ENCODE results near the gene SOX5. TPM values are rescaled to one million over a fixed set of nuclear protein-coding genes. Genes with fewer than 3 reads are reported as not detected.

SOX5 gene
- total RNA-seq, 1 donor from 2014 or later = 2.9 TPM

DNA sequence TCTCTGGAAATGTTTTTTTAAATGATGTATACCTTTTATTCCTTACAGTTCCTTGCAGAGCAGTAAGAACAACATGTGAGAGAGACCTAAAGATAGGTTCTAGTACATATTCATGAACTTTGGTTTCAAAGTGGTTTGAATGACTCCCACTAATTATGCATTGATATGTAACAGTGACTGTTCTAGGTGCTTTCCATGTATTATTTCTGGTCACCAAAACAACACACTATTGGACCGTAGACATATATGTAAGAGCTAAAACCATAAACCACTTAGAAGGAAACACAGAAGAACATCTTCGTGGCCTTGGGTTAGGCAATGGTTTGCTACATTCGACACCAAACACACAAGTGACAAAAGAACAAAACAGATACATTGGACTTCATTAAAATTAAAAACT, 37.9 kb downstream of the SOX5 start:
- peaks cover 8% of the 10 kb centered on the region for H3K9me3 ChIP-seq (replicated peaks)
- no peaks in the 10 kb centered on the region for H3K36me3 ChIP-seq
- TF ChIP-seq, protein P1, sequence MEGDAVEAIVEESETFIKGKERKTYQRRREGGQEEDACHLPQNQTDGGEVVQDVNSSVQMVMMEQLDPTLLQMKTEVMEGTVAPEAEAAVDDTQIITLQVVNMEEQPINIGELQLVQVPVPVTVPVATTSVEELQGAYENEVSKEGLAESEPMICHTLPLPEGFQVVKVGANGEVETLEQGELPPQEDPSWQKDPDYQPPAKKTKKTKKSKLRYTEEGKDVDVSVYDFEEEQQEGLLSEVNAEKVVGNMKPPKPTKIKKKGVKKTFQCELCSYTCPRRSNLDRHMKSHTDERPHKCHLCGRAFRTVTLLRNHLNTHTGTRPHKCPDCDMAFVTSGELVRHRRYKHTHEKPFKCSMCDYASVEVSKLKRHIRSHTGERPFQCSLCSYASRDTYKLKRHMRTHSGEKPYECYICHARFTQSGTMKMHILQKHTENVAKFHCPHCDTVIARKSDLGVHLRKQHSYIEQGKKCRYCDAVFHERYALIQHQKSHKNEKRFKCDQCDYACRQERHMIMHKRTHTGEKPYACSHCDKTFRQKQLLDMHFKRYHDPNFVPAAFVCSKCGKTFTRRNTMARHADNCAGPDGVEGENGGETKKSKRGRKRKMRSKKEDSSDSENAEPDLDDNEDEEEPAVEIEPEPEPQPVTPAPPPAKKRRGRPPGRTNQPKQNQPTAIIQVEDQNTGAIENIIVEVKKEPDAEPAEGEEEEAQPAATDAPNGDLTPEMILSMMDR (IDR thresholded peaks at IDR 0.05; ENCODE audit: borderline replicate concordance) = no peak
- no peak for DNase-seq
- no peaks in the 10 kb centered on the region for H3K4me1 ChIP-seq
- intact Hi-C loops (cut with micrococcal nuclease) = no loop called here
- no peak overlapping the region for H3K4me3 ChIP-seq
- no peak overlapping the region for H3K27ac ChIP-seq (replicated peaks)
- H3K27me3 ChIP-seq (ENCODE audit: low read depth) = no peaks in the 10 kb centered on the region

DNA sequence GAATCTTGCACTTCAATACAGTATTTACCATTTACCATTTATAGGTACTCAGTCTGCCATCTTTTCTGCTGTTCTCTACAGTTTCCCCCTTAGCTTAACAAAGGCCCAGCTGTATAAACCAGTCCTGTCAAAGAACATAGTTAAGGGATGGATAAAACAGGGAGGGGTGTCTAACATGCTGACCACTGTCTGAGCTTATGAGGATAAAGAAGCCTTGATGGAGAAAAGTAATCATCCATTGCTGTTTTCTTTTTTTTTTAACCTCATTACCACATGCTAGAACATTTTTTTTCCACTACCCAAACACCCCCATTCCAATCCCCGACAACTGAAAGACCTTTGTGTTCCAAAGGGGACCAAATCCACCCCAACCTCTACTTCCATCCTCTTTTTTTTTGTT, 39.9 kb downstream of the SOX5 start:
- H3K27ac ChIP-seq (replicated peaks) = no peak overlapping the region
- no peaks in the 10 kb centered on the region for H3K4me1 ChIP-seq
- no peak overlapping the region for H3K4me3 ChIP-seq
- no peak for DNase-seq
- TF ChIP-seq, protein P1 (IDR thresholded peaks at IDR 0.05; ENCODE audit: borderline replicate concordance) = no peak
- intact Hi-C loops (cut with micrococcal nuclease) = no loop called here
- peaks cover 8% of the 10 kb centered on the region for H3K9me3 ChIP-seq (replicated peaks)
- no peaks in the 10 kb centered on the region for H3K36me3 ChIP-seq
- no peaks in the 10 kb centered on the region for H3K27me3 ChIP-seq (ENCODE audit: low read depth)

DNA sequence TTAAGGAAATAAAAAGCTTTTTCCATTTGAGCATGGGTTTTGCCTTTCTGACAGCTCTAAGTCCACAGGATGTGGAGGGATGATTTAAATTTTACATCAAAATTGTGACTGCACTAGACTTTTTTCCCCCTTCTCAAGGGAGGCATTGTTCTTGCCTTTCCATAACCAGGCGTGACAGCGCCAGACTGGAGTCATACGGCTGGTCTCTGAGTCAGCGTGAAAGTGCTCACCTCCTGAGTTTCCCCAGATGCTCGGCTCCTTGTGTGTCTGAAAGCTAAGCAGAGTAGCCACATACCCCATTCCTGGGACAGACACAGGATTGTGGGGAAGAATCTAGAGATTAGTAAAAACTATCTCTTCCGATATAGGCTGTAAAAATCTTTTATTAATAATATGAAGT, 43.1 kb downstream of the SOX5 start:
- no peak for DNase-seq
- intact Hi-C loops (cut with micrococcal nuclease) = no loop called here
- TF ChIP-seq, protein P1 (IDR thresholded peaks at IDR 0.05; ENCODE audit: borderline replicate concordance) = no peak

DNA sequence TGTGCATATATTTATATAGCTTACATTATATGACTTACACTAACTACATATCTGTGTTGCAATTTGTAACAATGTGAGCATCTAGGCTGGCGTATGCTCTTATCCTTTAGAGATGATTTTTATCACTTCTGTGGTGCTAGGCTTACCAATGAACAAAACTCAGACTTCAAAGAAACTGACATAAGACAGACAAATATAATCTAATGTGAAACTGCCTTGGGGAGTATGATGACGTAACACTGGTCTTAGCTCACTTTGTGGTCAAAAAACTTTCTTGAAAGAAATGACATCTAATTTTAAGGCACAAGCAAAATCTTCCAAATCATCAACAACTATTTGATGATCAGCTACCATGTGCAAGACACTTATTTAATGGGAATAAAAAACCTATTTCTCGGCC, 50.0 kb downstream of the SOX5 start:
- Histone ChIP-seq H3K27ac (replicated peaks) (no peak overlapping the region), H3K9me3 (replicated peaks) (peaks cover 11% of the 10 kb centered on the region), H3K27me3 (ENCODE audit: low read depth) (no peaks in the 10 kb centered on the region), H3K36me3 (no peaks in the 10 kb centered on the region), H3K4me3 (no peak overlapping the region), H3K4me1 (no peaks in the 10 kb centered on the region)
- TF ChIP-seq, protein P1 (IDR thresholded peaks at IDR 0.05; ENCODE audit: borderline replicate concordance) = no peak
- intact Hi-C loops (cut with micrococcal nuclease) = no loop called here
- DNase-seq = no peak

More for the DNA sequence above, 43.1 kb downstream of the SOX5 start:
- Histone ChIP-seq H3K27ac (replicated peaks) (no peak overlapping the region), H3K4me3 (no peak overlapping the region), H3K27me3 (ENCODE audit: low read depth) (no peaks in the 10 kb centered on the region), H3K4me1 (no peaks in the 10 kb centered on the region), H3K9me3 (replicated peaks) (peaks cover 2% of the 10 kb centered on the region), H3K36me3 (no peaks in the 10 kb centered on the region)

DNA sequence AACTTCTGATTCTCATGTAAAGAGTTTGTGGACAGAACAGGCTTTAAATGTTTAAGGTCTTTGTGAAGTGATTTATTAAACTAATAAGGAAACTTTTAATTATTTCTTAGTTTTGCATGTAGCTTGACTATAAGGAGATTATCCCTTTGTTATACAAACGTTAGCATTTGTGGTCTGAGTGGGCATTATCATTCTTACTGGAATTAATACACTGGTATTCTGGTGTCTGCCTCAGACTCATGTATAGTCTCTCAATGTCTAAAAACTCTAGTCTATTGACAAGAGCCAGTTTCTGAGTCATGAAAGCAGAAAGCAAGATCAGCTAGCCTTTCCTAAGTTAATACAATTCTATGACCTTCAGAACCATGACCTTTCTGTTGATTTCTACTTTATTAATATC, 51.3 kb downstream of the SOX5 start:
- H3K9me3 ChIP-seq (replicated peaks) = peaks cover 11% of the 10 kb centered on the region
- H3K36me3 ChIP-seq = no peaks in the 10 kb centered on the region
- TF ChIP-seq, protein P1 (IDR thresholded peaks at IDR 0.05; ENCODE audit: borderline replicate concordance) = no peak
- H3K27me3 ChIP-seq (ENCODE audit: low read depth) = no peaks in the 10 kb centered on the region
- DNase-seq = no peak
- intact Hi-C loops (cut with micrococcal nuclease) = no loop called here
- no peak overlapping the region for H3K27ac ChIP-seq (replicated peaks)
- H3K4me1 ChIP-seq = no peaks in the 10 kb centered on the region
- no peak overlapping the region for H3K4me3 ChIP-seq

DNA sequence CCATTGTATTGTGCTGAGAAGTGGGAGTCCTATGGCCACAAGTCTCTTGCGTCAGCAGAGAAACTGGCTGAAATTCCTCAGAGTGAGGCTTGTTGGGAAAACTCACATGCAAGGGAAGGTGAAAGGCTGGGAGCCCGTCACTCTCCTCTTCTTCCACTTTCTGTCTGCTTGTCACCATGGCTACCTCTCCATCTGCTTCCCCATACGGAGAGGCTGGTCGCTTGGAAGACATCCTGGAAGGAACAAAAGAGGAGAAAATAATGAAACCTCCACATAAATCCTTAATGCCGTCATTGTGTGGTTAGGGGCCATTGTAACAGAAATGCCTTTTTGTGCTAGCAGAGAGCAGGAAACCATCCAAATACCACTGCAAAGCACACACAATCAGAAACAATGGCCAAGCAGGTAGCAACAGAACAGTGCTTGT, 53.7 kb downstream of the SOX5 start:
- intact Hi-C loops (cut with micrococcal nuclease) = no loop called here
- Histone ChIP-seq H3K27me3 (ENCODE audit: low read depth) (no peaks in the 10 kb centered on the region), H3K4me1 (no peaks in the 10 kb centered on the region), H3K36me3 (no peaks in the 10 kb centered on the region), H3K4me3 (no peak overlapping the region), H3K9me3 (replicated peaks) (peaks cover 3% of the 10 kb centered on the region), H3K27ac (replicated peaks) (no peak overlapping the region)
- DNase-seq = no peak
- TF ChIP-seq, protein P1 (IDR thresholded peaks at IDR 0.05; ENCODE audit: borderline replicate concordance) = no peak

All from left ventricle myocardium inferior (tissue), 1 donor.